ENCODE results near the gene ANO2. TPM values are rescaled to one million over a fixed set of nuclear protein-coding genes. Genes with fewer than 3 reads are reported as not detected.

Gene ANO2
- total and polyA plus RNA-seq, 2 donors (not counting 3 experiments of a cell fraction or from before 2014, with no cell fraction given): 15.4 to 65.0 TPM

DNA sequence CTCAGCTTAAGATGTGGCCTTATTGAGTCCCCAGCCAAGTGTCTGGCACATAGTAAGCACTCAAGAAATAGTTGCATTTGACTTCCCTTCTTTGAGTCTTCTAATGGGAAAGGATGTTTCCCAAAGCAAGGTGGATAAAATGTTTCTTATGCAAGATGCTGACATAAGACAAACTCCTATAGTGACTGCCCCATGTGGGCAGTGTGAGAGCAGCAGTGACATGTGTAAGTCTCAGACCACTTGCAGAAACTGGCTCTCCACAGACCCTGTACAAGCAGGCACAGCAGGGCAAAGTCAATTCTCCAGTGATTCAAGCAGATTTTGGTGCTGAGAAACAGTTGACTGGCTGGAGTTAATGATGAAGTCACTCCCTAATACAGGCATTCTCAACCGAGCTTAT lies 255.3 kb downstream of the ANO2 start:
- dilution Hi-C loops (cut with MboI; ENCODE audit: extremely low pct_ligation_motif_present, low sequenced_read_pairs): no loop called here
- TF ChIP-seq, protein P1, sequence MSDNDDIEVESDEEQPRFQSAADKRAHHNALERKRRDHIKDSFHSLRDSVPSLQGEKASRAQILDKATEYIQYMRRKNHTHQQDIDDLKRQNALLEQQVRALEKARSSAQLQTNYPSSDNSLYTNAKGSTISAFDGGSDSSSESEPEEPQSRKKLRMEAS (IDR thresholded peaks at IDR 0.05; ENCODE audit: insufficient read depth, insufficient read length): no peak
- no peak for TF ChIP-seq CTCF (IDR thresholded peaks at IDR 0.05; ENCODE audit: extremely low read depth in 1 of 2, insufficient read depth in 1 of 2, low read depth in 1 of 2, low read length in 2 of 2)
- TF ChIP-seq JUN (IDR thresholded peaks at IDR 0.05; ENCODE audit: borderline replicate concordance, insufficient read depth, insufficient read length, low read depth): no peak
- TF ChIP-seq POLR2AphosphoS5 (IDR thresholded peaks at IDR 0.05; ENCODE audit: insufficient read depth, low read depth, low read length): no peak
- Histone ChIP-seq H3K4me2 (ENCODE audit: insufficient read depth, low read length) (no peak overlapping the region), H3K4me3 (replicated peaks in 1 of 3; ENCODE audit: insufficient read depth in 1 of 3, low read depth in 1 of 3, low read length in 3 of 3) (no peak overlapping the region), H3K9me3 (replicated peaks; ENCODE audit: control insufficient read depth, insufficient read depth, low read length) (no peaks in the 10 kb centered on the region), H3K27ac (ENCODE audit: insufficient read depth, low read depth, low read length) (no peak overlapping the region), H3K9ac (replicated peaks; ENCODE audit: extremely low read depth, insufficient read depth, low read length) (no peak overlapping the region), H3K9me1 (replicated peaks; ENCODE audit: control insufficient read depth, extremely low read depth, insufficient read depth, low read length) (no peaks in the 10 kb centered on the region), H3K4me1 (ENCODE audit: control insufficient read depth, extremely low read depth, insufficient read depth, low read length) (no peaks in the 10 kb centered on the region), H3K79me2 (ENCODE audit: control insufficient read depth, insufficient read depth, low read length) (no peaks in the 10 kb centered on the region), H4K20me1 (replicated peaks; ENCODE audit: control insufficient read depth, extremely low read depth, insufficient read depth, low read length) (no peaks in the 10 kb centered on the region), H2AFZ (ENCODE audit: low read depth, low read length) (no peak overlapping the region), H3K27me3 (ENCODE audit: control insufficient read depth in 2 of 2, insufficient read depth in 2 of 2, low read length in 2 of 2) (no peaks in the 10 kb centered on the region), H3K36me3 (ENCODE audit: control insufficient read depth in 2 of 2, extremely low read depth in 1 of 2, insufficient read depth in 2 of 2, low read length in 2 of 2) (peaks cover 0 to 10% of the 10 kb centered on the region in 2 experiments)
- ChIA-PET CTCF (no interaction called here), POLR2A (no interaction called here)
- DNase-seq (ENCODE audit: low read depth, low spot score): no peak
- intact Hi-C loops (cut with micrococcal nuclease): no loop called here
- FAIRE-seq: no peak
- no TSS peak for BruUV-seq (replicated peaks)

DNA sequence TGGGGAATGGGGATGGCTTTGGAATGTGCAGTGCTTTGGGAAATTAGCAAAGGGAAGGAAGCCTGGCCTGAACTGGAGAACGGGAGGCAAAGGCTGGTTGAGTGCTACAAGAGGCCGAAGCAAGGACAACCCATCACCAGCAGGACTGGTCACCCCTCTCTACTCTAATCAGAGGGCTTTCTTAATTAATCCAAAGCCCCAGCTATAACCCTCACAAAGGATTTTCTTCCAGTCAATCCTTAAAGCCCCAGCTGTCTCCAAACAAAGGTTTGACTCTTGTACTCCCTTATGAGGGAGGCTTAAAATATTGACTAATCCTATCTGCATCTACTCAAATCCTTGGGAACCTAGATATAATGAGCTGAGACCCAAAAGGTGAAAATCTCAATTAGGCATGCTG lies 256.8 kb downstream of the ANO2 start:
- BruUV-seq (replicated peaks): no TSS peak
- H3K9ac ChIP-seq (replicated peaks; ENCODE audit: extremely low read depth, insufficient read depth, low read length): no peak overlapping the region
- H3K4me2 ChIP-seq (ENCODE audit: insufficient read depth, low read length): no peak overlapping the region
- FAIRE-seq (no peak), DNase-seq (ENCODE audit: low read depth, low spot score) (no peak)
- POLR2A ChIA-PET: no interaction called here
- H3K27me3 ChIP-seq (ENCODE audit: control insufficient read depth in 2 of 2, insufficient read depth in 2 of 2, low read length in 2 of 2): no peaks in the 10 kb centered on the region
- no peaks in the 10 kb centered on the region for H3K4me1 ChIP-seq (ENCODE audit: control insufficient read depth, extremely low read depth, insufficient read depth, low read length)
- H3K9me1 ChIP-seq (replicated peaks; ENCODE audit: control insufficient read depth, extremely low read depth, insufficient read depth, low read length): no peaks in the 10 kb centered on the region
- CTCF ChIA-PET: no interaction called here
- H3K4me3 ChIP-seq (replicated peaks in 1 of 3; ENCODE audit: insufficient read depth in 1 of 3, low read depth in 1 of 3, low read length in 3 of 3): no peak overlapping the region
- H4K20me1 ChIP-seq (replicated peaks; ENCODE audit: control insufficient read depth, extremely low read depth, insufficient read depth, low read length): no peaks in the 10 kb centered on the region
- no peaks in the 10 kb centered on the region for H3K9me3 ChIP-seq (replicated peaks; ENCODE audit: control insufficient read depth, insufficient read depth, low read length)
- no peaks in the 10 kb centered on the region for H3K79me2 ChIP-seq (ENCODE audit: control insufficient read depth, insufficient read depth, low read length)
- no peak overlapping the region for H3K27ac ChIP-seq (ENCODE audit: insufficient read depth, low read depth, low read length)
- peaks cover 0 to 6% of the 10 kb centered on the region in 2 experiments for H3K36me3 ChIP-seq (ENCODE audit: control insufficient read depth in 2 of 2, extremely low read depth in 1 of 2, insufficient read depth in 2 of 2, low read length in 2 of 2)
- TF ChIP-seq POLR2AphosphoS5 (IDR thresholded peaks at IDR 0.05; ENCODE audit: insufficient read depth, low read depth, low read length) (no peak), GATA2 (IDR thresholded peaks at IDR 0.05; ENCODE audit: insufficient read depth, insufficient read length, low read depth, low read length) (no peak), FOS (IDR thresholded peaks at IDR 0.05; ENCODE audit: borderline replicate concordance, insufficient read depth, low read length) (no peak), JUN (IDR thresholded peaks at IDR 0.05; ENCODE audit: borderline replicate concordance, insufficient read depth, insufficient read length, low read depth) (no peak), MYC (IDR thresholded peaks at IDR 0.05; ENCODE audit: low read depth, low read length) (no peak), CTCF (IDR thresholded peaks at IDR 0.05; ENCODE audit: extremely low read depth in 1 of 2, insufficient read depth in 1 of 2, low read depth in 1 of 2, low read length in 2 of 2) (no peak), EZH2 (IDR thresholded peaks at IDR 0.05; ENCODE audit: borderline replicate concordance, low read depth, low read length, severe bottlenecking) (no peak), POLR2A (IDR thresholded peaks at IDR 0.05; ENCODE audit: low read depth, low read length) (no peak)
- TF ChIP-seq, protein P1 (IDR thresholded peaks at IDR 0.05; ENCODE audit: insufficient read depth, insufficient read length): no peak
- no peak overlapping the region for H2AFZ ChIP-seq (ENCODE audit: low read depth, low read length)
- dilution Hi-C loops (cut with MboI; ENCODE audit: extremely low pct_ligation_motif_present, low sequenced_read_pairs) (no loop called here), intact Hi-C loops (cut with micrococcal nuclease) (no loop called here)
